Karpas-422 (cell line): ENCODE results near the gene PROM1. TPM values are rescaled to one million over a fixed set of nuclear protein-coding genes. Genes with fewer than 3 reads are reported as not detected.

ENCODE experiments used
- DNase-seq: peaks from one replicate; pipeline ENCODE4 v3.0.0-alpha.2; 2015
- H2AFZ ChIP-seq: fragments of 200-600 bp; sonication (generic); 2 replicates; pipeline ENCODE4 v1.6.1; 2014; ENCODE audit warnings: antibody characterized with exemption, low read length, mixed read lengths
- H3K27ac ChIP-seq: fragments of 200-600 bp; sonication (generic); 2 replicates; pipeline ENCODE4 v1.5.1; 2014; ENCODE audit warnings: mild to moderate bottlenecking, low read length, moderate library complexity
- H3K27me3 ChIP-seq: fragments of 200-600 bp; sonication (generic); 2 replicates; pipeline ENCODE4 v1.6.1; 2014; ENCODE audit warnings: low read length, mixed read lengths
- H3K36me3 ChIP-seq: fragments of 200-600 bp; sonication (generic); 2 replicates; pipeline ENCODE4 v1.6.1; 2014; ENCODE audit warnings: low read length, mixed read lengths; ENCODE audit not compliant: insufficient read depth
- H3K4me1 ChIP-seq: fragments of 200-600 bp; sonication (generic); 2 replicates; pipeline ENCODE4 v1.6.1; 2014; ENCODE audit warnings: mild to moderate bottlenecking, low read length, mixed read lengths
- H3K4me2 ChIP-seq: fragments of 200-600 bp; sonication (generic); 2 replicates; pipeline ENCODE4 v1.6.1; 2014; ENCODE audit warnings: low read length, low read depth, mild to moderate bottlenecking; ENCODE audit not compliant: poor library complexity, severe bottlenecking
- H3K4me3 ChIP-seq: fragments of 200-600 bp; sonication (generic); 2 replicates; pipeline ENCODE4 v1.5.1; 2014; ENCODE audit warnings: mild to moderate bottlenecking, antibody characterized with exemption, low read length, mixed read lengths
- H3K79me2 ChIP-seq: fragments of 200-600 bp; sonication (generic); 2 replicates; pipeline ENCODE4 v1.6.1; 2014; ENCODE audit warnings: mild to moderate bottlenecking, low read length, mixed read lengths
- H3K9ac ChIP-seq: fragments of 200-600 bp; sonication (generic); 2 replicates; pipeline ENCODE4 v1.6.0; 2014; ENCODE audit warnings: low read length
- H3K9me2 ChIP-seq: fragments of 200-600 bp; sonication (generic), shearing (Covaris generic); replicated peaks from 2 replicates; pipeline ENCODE4 v1.6.0; 2014; ENCODE audit warnings: mild to moderate bottlenecking, low read length, moderate library complexity; ENCODE audit not compliant: insufficient read depth
- H3K9me3 ChIP-seq: fragments of 300-700, 200-600 bp; sonication (generic); 2 replicates; pipeline ENCODE4 v1.6.1; 2014; ENCODE audit warnings: low read length, mixed read lengths
- H4K20me1 ChIP-seq: fragments of 200-600 bp; sonication (generic); 2 replicates; pipeline ENCODE4 v1.6.1; 2014; ENCODE audit warnings: mild to moderate bottlenecking, antibody characterized with exemption, low read length, low read depth; ENCODE audit not compliant: insufficient read depth
- total RNA-seq: library from RNA; depleted of rRNA; stranded (reverse); fragments of >200 nt; shearing (Covaris generic); gene quantifications from 2 replicates; pipeline ENCODE4 v1.2.3, GENCODE V29; 2014; ENCODE audit warnings: low replicate concordance

Gene PROM1
- total RNA-seq, 1 experiment from 2014 or later, result 0.26 TPM

GRCh38 chr4:16011173-16011572 lies 72.7 kb downstream of the PROM1 start:
- Histone ChIP-seq H3K79me2 (no peaks in the 10 kb centered on the region), H2AFZ (no peak overlapping the region), H3K9me3 (no peaks in the 10 kb centered on the region), H3K4me2 (no peak overlapping the region), H3K36me3 (no peaks in the 10 kb centered on the region), H3K9ac (no peak overlapping the region), H3K27me3 (no peaks in the 10 kb centered on the region), H4K20me1 (no peaks in the 10 kb centered on the region), H3K9me2 (no peaks in the 10 kb centered on the region), H3K4me1 (no peaks in the 10 kb centered on the region), H3K4me3 (no peak overlapping the region), H3K27ac (no peak overlapping the region)
- DNase-seq, result no peak

- no peak overlapping the region for H3K4me3 ChIP-seq
- H4K20me1 ChIP-seq, result no peaks in the 10 kb centered on the region
- H3K36me3 ChIP-seq, result no peaks in the 10 kb centered on the region
- H3K4me2 ChIP-seq, result no peak overlapping the region
- no peak overlapping the region for H2AFZ ChIP-seq
- H3K79me2 ChIP-seq, result no peaks in the 10 kb centered on the region
- H3K27ac ChIP-seq, result no peak overlapping the region
- no peak for DNase-seq
- H3K9me3 ChIP-seq, result no peaks in the 10 kb centered on the region
- H3K4me1 ChIP-seq, result no peaks in the 10 kb centered on the region
- H3K27me3 ChIP-seq, result no peaks in the 10 kb centered on the region
- no peaks in the 10 kb centered on the region for H3K9me2 ChIP-seq
- H3K9ac ChIP-seq, result no peak overlapping the region
Observed at GRCh38 chr4:16009153-16009552, 74.7 kb downstream of the PROM1 start.

- Histone ChIP-seq H3K27ac (no peak overlapping the region), H3K27me3 (no peaks in the 10 kb centered on the region), H3K4me1 (no peaks in the 10 kb centered on the region), H3K4me3 (no peak overlapping the region), H3K9ac (no peak overlapping the region), H3K9me2 (no peaks in the 10 kb centered on the region), H3K36me3 (no peaks in the 10 kb centered on the region), H3K9me3 (no peaks in the 10 kb centered on the region), H3K4me2 (no peak overlapping the region), H3K79me2 (no peaks in the 10 kb centered on the region), H4K20me1 (no peaks in the 10 kb centered on the region), H2AFZ (no peak overlapping the region)
- no peak for DNase-seq
Observed at GRCh38 chr4:16007471-16008095, 76.2 kb downstream of the PROM1 start.

- no peaks in the 10 kb centered on the region for H3K27me3 ChIP-seq
- no peaks in the 10 kb centered on the region for H3K4me1 ChIP-seq
- DNase-seq, result no peak
- no peak overlapping the region for H3K4me2 ChIP-seq
- H3K79me2 ChIP-seq, result no peaks in the 10 kb centered on the region
- no peaks in the 10 kb centered on the region for H3K9me2 ChIP-seq
- no peak overlapping the region for H3K9ac ChIP-seq
- no peak overlapping the region for H2AFZ ChIP-seq
- H3K27ac ChIP-seq, result no peak overlapping the region
- H3K36me3 ChIP-seq, result no peaks in the 10 kb centered on the region
- no peaks in the 10 kb centered on the region for H4K20me1 ChIP-seq
- H3K4me3 ChIP-seq, result no peak overlapping the region
- H3K9me3 ChIP-seq, result no peaks in the 10 kb centered on the region
Observed at GRCh38 chr4:16006771-16007446, 76.9 kb downstream of the PROM1 start.

GRCh38 chr4:16005676-16006075 lies 78.1 kb downstream of the PROM1 start:
- Histone ChIP-seq H3K9ac (no peak overlapping the region), H3K79me2 (no peaks in the 10 kb centered on the region), H4K20me1 (no peaks in the 10 kb centered on the region), H3K9me2 (no peaks in the 10 kb centered on the region), H3K4me1 (no peaks in the 10 kb centered on the region), H3K27me3 (no peaks in the 10 kb centered on the region), H3K4me2 (no peak overlapping the region), H3K4me3 (no peak overlapping the region), H2AFZ (no peak overlapping the region), H3K27ac (no peak overlapping the region), H3K9me3 (no peaks in the 10 kb centered on the region), H3K36me3 (no peaks in the 10 kb centered on the region)
- no peak for DNase-seq

- Histone ChIP-seq H3K27me3 (no peaks in the 10 kb centered on the region), H3K36me3 (no peaks in the 10 kb centered on the region), H2AFZ (no peak overlapping the region), H4K20me1 (no peaks in the 10 kb centered on the region), H3K9ac (no peak overlapping the region), H3K9me2 (no peaks in the 10 kb centered on the region), H3K4me1 (no peaks in the 10 kb centered on the region), H3K79me2 (no peaks in the 10 kb centered on the region), H3K4me3 (no peak overlapping the region), H3K4me2 (no peak overlapping the region), H3K9me3 (no peaks in the 10 kb centered on the region), H3K27ac (no peak overlapping the region)
- peak; percentile 84 for DNase-seq
Observed at GRCh38 chr4:16001484-16001858, 82.4 kb downstream of the PROM1 start.

GRCh38 chr4:16000708-16001483 lies 82.9 kb downstream of the PROM1 start:
- no peak for DNase-seq
- no peaks in the 10 kb centered on the region for H3K4me1 ChIP-seq
- H3K9me3 ChIP-seq, result no peaks in the 10 kb centered on the region
- no peaks in the 10 kb centered on the region for H3K36me3 ChIP-seq
- no peak overlapping the region for H3K4me3 ChIP-seq
- no peaks in the 10 kb centered on the region for H3K27me3 ChIP-seq
- no peak overlapping the region for H3K9ac ChIP-seq
- no peak overlapping the region for H2AFZ ChIP-seq
- no peaks in the 10 kb centered on the region for H3K79me2 ChIP-seq
- no peak overlapping the region for H3K27ac ChIP-seq
- H4K20me1 ChIP-seq, result no peaks in the 10 kb centered on the region
- no peak overlapping the region for H3K4me2 ChIP-seq
- H3K9me2 ChIP-seq, result no peaks in the 10 kb centered on the region

- Histone ChIP-seq H2AFZ (no peak overlapping the region), H3K9me2 (no peaks in the 10 kb centered on the region), H3K79me2 (no peaks in the 10 kb centered on the region), H4K20me1 (no peaks in the 10 kb centered on the region), H3K36me3 (no peaks in the 10 kb centered on the region), H3K4me1 (no peaks in the 10 kb centered on the region), H3K9ac (no peak overlapping the region), H3K4me3 (no peak overlapping the region), H3K27me3 (no peaks in the 10 kb centered on the region), H3K27ac (no peak overlapping the region), H3K4me2 (no peak overlapping the region), H3K9me3 (no peaks in the 10 kb centered on the region)
- no peak for DNase-seq
Observed at GRCh38 chr4:15996773-15997172, 87.0 kb downstream of the PROM1 start.
